HepG2 (cell line): Measurements from ENCODE around the gene DNMT1. TPM values are rescaled to one million over a fixed set of nuclear protein-coding genes. Genes with fewer than 3 reads are reported as not detected.

Experiments used
- DR1 ChIP-seq: sonication (generic); formaldehyde crosslinking; IDR thresholded peaks from 2 replicates; pipeline ENCODE4 v1.8.0; 2021; ENCODE audit warnings: mild to moderate bottlenecking, missing genetic modification reagents, inconsistent platforms
- ELF1 ChIP-seq: sonication (generic); formaldehyde crosslinking; IDR thresholded peaks from 2 replicates; pipeline ENCODE4 v1.4.0; 2020; ENCODE audit warnings: missing genetic modification reagents
- EP300 ChIP-seq, 3 experiments: sonication (generic) in 1 of 3; formaldehyde crosslinking in 1 of 3; IDR thresholded peaks; 2 replicates each; pipeline versions ENCODE4 v1.5.1 to v1.6.1; 2011 to 2020; ENCODE audit warnings: low read depth in 2 of 3, low read length in 2 of 3, borderline replicate concordance in 1 of 3, improper control_type of control experiment in 1 of 3, mild to moderate bottlenecking in 1 of 3, missing genetic modification reagents in 1 of 3, moderate library complexity in 1 of 3
- ERF ChIP-seq: IDR thresholded peaks from 2 replicates; pipeline ENCODE4 v1.6.1; 2018; ENCODE audit warnings: missing biosample characterization, missing genetic modification reagents
- GMEB2 ChIP-seq: IDR thresholded peaks from 2 replicates; pipeline ENCODE4 v1.6.1; 2016; ENCODE audit warnings: missing biosample characterization, missing genetic modification reagents, low read depth
- MTA1 ChIP-seq: sonication (generic); formaldehyde crosslinking; IDR thresholded peaks from 2 replicates; pipeline ENCODE4 v1.4.0; 2020; ENCODE audit warnings: missing genetic modification reagents, mild to moderate bottlenecking, borderline replicate concordance
- NFKBIZ ChIP-seq: IDR thresholded peaks from 2 replicates; pipeline ENCODE4 v1.6.1; 2018; ENCODE audit warnings: missing genetic modification reagents, missing compliant biosample characterization
- NPAS2 ChIP-seq: sonication (generic); formaldehyde crosslinking; IDR thresholded peaks from 2 replicates; pipeline ENCODE4 v1.8.0; 2022; ENCODE audit warnings: mild to moderate bottlenecking, missing genetic modification reagents, borderline replicate concordance
- PAXIP1 ChIP-seq: sonication (generic); formaldehyde crosslinking; conservative IDR thresholded peaks from 2 replicates; pipeline ENCODE4 v1.4.0; 2020; ENCODE audit warnings: mild to moderate bottlenecking, missing genetic modification reagents, moderate library complexity
- RBAK ChIP-seq: sonication (generic); formaldehyde crosslinking; IDR thresholded peaks from 2 replicates; pipeline ENCODE4 v1.5.1; 2020; ENCODE audit warnings: mild to moderate bottlenecking, missing genetic modification reagents
- SATB2 ChIP-seq: sonication (generic); formaldehyde crosslinking; IDR thresholded peaks from 2 replicates; pipeline ENCODE4 v1.5.0; 2020; ENCODE audit warnings: missing genetic modification reagents
- SMAD3 ChIP-seq: sonication (generic); formaldehyde crosslinking; IDR thresholded peaks from 2 replicates; pipeline ENCODE4 v1.4.0; 2020; ENCODE audit warnings: missing genetic modification reagents
- ZNF335 ChIP-seq: sonication (generic); formaldehyde crosslinking; IDR thresholded peaks from 2 replicates; pipeline ENCODE4 v1.4.0; 2020; ENCODE audit warnings: missing genetic modification reagents
- ZNF556 ChIP-seq: sonication (generic); formaldehyde crosslinking; IDR thresholded peaks from 2 replicates; pipeline ENCODE4 v1.4.0; 2020; ENCODE audit warnings: mild to moderate bottlenecking, missing genetic modification reagents, borderline replicate concordance
- ZNF788 ChIP-seq: sonication (generic); formaldehyde crosslinking; IDR thresholded peaks from 2 replicates; pipeline ENCODE4 v1.5.0; 2020; ENCODE audit warnings: mild to moderate bottlenecking, missing genetic modification reagents, borderline replicate concordance
- polyA plus RNA-seq, 8 experiments: library from polyadenylated mRNA; depleted of rRNA in 3 of 8; stranded (reverse) in 7 of 8; unstranded in 1 of 8; fragments of >200 nt; fragmentation: Illumina TruSeq in 4 of 8; extraction: Trizol in 4 of 8; gene quantifications; 2 replicates each; pipeline versions ENCODE4 v1.2.1 to v1.2.3, GENCODE V29; 2011 to 2016; ENCODE audit warnings: low read depth in 4 of 8, missing spikeins in 1 of 8, mixed read lengths in 1 of 8; ENCODE audit not compliant: insufficient read depth in 1 of 8
- total RNA-seq, 5 experiments: library from RNA; depleted of rRNA; stranded (reverse); fragments of >200 nt; fragmentation: Illumina TruSeq; extraction: Trizol; gene quantifications; 2 replicates each; pipeline ENCODE4 v1.2.3, GENCODE V29; 2016; ENCODE audit warnings: low read depth in 1 of 5
- TF ChIP-seq, protein P1 (sequence below): sonication (generic); formaldehyde crosslinking; IDR thresholded peaks from 2 replicates; pipeline ENCODE4 v1.4.0; 2020; ENCODE audit warnings: mild to moderate bottlenecking, missing genetic modification reagents
- TF ChIP-seq, protein P2 (sequence below), 2 experiments: sonication (generic) in 1 of 2; formaldehyde crosslinking in 1 of 2; IDR thresholded peaks; 2 replicates each; pipeline versions ENCODE4 v1.4.0 to v1.6.1; 2016 to 2020; ENCODE audit warnings: borderline replicate concordance in 1 of 2, low read depth in 1 of 2, mild to moderate bottlenecking in 1 of 2, missing genetic modification reagents in 1 of 2

Gene DNMT1
- total and polyA plus RNA-seq, 2 of the 13 experiments (the other 11 are each of a cell fraction or from before 2014, with no cell fraction given) = 31.2 to 91.1 TPM

DNA sequence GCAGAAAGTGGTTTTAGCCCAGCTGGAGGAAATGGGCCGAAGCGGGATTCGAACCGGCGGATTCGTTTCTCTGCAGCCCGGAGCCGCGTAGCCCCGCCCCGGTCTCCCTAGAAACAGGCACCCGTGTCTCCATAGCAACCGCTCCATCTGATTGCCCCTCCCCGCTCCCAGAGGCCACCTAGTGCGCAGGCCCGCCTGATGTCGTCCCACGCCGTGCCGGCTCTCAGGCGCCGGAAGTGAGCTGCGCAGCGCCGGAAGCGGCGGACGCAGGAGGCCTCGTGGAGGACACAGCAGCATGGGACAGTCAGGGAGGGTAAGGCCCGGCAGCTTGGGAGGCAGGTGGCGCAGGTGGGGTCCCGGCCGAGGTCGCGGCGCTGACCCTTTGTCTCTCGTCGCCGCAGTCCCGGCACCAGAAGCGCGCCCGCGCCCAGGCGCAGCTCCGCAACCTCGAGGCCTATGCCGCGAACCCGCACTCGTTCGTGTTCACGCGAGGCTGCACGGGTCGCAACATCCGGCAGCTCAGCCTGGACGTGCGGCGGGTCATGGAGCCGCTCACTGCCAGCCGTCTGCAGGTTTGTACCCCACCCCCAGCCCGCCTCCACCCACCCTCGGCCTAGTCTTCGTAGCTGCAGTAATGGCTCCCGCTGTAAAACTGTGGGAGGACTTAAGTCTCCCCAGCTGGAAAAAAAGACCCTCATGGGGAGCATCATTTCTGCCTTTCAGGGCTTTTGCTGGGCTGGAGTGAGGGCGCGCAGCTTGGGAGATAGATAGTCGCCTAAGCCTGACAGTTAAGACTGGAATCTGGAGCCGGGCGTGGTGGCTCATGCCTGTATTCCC lies 88.4 kb downstream of the DNMT1 start, which contains the start of gene PPAN (continued):
- TF ChIP-seq GMEB2 (CRISPR knock-in tag) = peak; percentile 66; the same call in 1 of the 2 replicates
- peak; percentile 43; the same call in 1 of the 2 replicates for TF ChIP-seq PAXIP1 (CRISPR knock-in tag)
- 0 out of 2 replicates have a peak, but pooled peaks have one; percentile 46 for TF ChIP-seq SMAD3 (CRISPR knock-in tag)
- no peak for TF ChIP-seq RBAK (CRISPR knock-in tag)
- no peak for TF ChIP-seq MTA1 (CRISPR knock-in tag)
- TF ChIP-seq, protein P1, sequence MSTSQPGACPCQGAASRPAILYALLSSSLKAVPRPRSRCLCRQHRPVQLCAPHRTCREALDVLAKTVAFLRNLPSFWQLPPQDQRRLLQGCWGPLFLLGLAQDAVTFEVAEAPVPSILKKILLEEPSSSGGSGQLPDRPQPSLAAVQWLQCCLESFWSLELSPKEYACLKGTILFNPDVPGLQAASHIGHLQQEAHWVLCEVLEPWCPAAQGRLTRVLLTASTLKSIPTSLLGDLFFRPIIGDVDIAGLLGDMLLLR (CRISPR knock-in tag) = peak; percentile 96; the same call in 1 of the 2 replicates
- no peak for TF ChIP-seq NPAS2 (CRISPR knock-in tag)
- TF ChIP-seq ZNF556 = peak; percentile 75; the same call in 1 of the 2 replicates
- TF ChIP-seq ERF = peak; percentile 90
- TF ChIP-seq, protein P2, sequence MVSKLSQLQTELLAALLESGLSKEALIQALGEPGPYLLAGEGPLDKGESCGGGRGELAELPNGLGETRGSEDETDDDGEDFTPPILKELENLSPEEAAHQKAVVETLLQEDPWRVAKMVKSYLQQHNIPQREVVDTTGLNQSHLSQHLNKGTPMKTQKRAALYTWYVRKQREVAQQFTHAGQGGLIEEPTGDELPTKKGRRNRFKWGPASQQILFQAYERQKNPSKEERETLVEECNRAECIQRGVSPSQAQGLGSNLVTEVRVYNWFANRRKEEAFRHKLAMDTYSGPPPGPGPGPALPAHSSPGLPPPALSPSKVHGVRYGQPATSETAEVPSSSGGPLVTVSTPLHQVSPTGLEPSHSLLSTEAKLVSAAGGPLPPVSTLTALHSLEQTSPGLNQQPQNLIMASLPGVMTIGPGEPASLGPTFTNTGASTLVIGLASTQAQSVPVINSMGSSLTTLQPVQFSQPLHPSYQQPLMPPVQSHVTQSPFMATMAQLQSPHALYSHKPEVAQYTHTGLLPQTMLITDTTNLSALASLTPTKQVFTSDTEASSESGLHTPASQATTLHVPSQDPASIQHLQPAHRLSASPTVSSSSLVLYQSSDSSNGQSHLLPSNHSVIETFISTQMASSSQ (IDR thresholded peaks at IDR 0.05; ENCODE audit: low read depth) = no peak
- TF ChIP-seq, protein P2 (CRISPR knock-in tag; IDR thresholded peaks at IDR 0.05; ENCODE audit: borderline replicate concordance) = peak; percentile 60; the same call in 1 of the 2 replicates
- TF ChIP-seq DR1 = no peak
- TF ChIP-seq SATB2 (CRISPR knock-in tag) = 0 out of 2 replicates have a peak, but pooled peaks have one; percentile 47
- peak; percentile 92 for TF ChIP-seq ELF1
- TF ChIP-seq NFKBIZ (CRISPR knock-in tag) = peak; percentile 83
- 0 out of 4 replicates have a peak, but pooled peaks of 1 of the 2 experiments have one; percentile 29 for TF ChIP-seq EP300 (IDR thresholded peaks at IDR 0.05; ENCODE audit: low read depth in 2 of 2, low read length in 2 of 2)
- TF ChIP-seq EP300 (CRISPR knock-in tag; IDR thresholded peaks at IDR 0.05; ENCODE audit: borderline replicate concordance) = peak; percentile 20; the same call in 1 of the 2 replicates
- peak; percentile 73; the same call in 1 of the 2 replicates for TF ChIP-seq ZNF788 (CRISPR knock-in tag)
- TF ChIP-seq ZNF335 (CRISPR knock-in tag) = no peak
